Endothelial cell of umbilical vein (primary cell): ENCODE measurements around the gene LPCAT3. TPM values are rescaled to one million over a fixed set of nuclear protein-coding genes. Genes with fewer than 3 reads are reported as not detected.

ENCODE experiments used
- BruUV-seq: library from RNA; stranded (reverse); fragments of 400-500 nt; replicated peaks from 2 replicates; lab custom pipeline; 2021; lab: Mats Ljungman, UMichigan
- CTCF ChIA-PET: fragments of 300-600, 350-600 bp; sonication (Branson Sonifier 250); formaldehyde crosslinking; loops from one replicate; lab custom pipeline; 2021; ENCODE audit warnings: antibody characterized with exemption, inconsistent platforms; lab: Charles Lee
- POLR2A ChIA-PET: fragments of 300-600, 350-600 bp; sonication (Branson Sonifier 250); formaldehyde crosslinking; loops from one replicate; lab custom pipeline; 2021; ENCODE audit warnings: antibody characterized with exemption, inconsistent platforms; lab: Charles Lee
- DNase-seq: peaks from one replicate; pipeline ENCODE4 v3.0.0-alpha.2; 2011; ENCODE audit warnings: low read depth, low spot score
- FAIRE-seq: peaks from 2 replicates; lab custom pipeline; 2011; peaks lifted over from hg19 to GRCh38; lab: Jason Lieb, UNC
- H2AFZ ChIP-seq: 2 replicates; pipeline ENCODE4 v1.6.0; 2012; ENCODE audit warnings: low read depth, low read length, control low read depth, inconsistent platforms
- H3K27ac ChIP-seq: 2 replicates; pipeline ENCODE4 v1.5.1; 2011; ENCODE audit warnings: low read depth, mild to moderate bottlenecking, control low read depth, low read length, moderate library complexity; ENCODE audit not compliant: insufficient read depth
- H3K27me3 ChIP-seq, 2 experiments: 2 replicates each; pipeline versions ENCODE4 v1.6.0 to v1.6.1; 2011; ENCODE audit warnings: low read length in 2 of 2, mixed read lengths in 1 of 2; ENCODE audit not compliant: control insufficient read depth in 2 of 2, insufficient read depth in 2 of 2
- H3K36me3 ChIP-seq, 2 experiments: 2 replicates in 1 of 2; 3 replicates in 1 of 2; pipeline ENCODE4 v1.5.1; 2011; ENCODE audit warnings: low read length in 2 of 2, mild to moderate bottlenecking in 1 of 2, moderate library complexity in 1 of 2; ENCODE audit not compliant: control insufficient read depth in 2 of 2, insufficient read depth in 2 of 2; ENCODE audit errors: extremely low read depth in 1 of 2
- H3K4me1 ChIP-seq: 3 replicates; pipeline ENCODE4 v1.5.1; 2011; ENCODE audit warnings: mild to moderate bottlenecking, low read length; ENCODE audit not compliant: control insufficient read depth, insufficient read depth; ENCODE audit errors: extremely low read depth
- H3K4me2 ChIP-seq: 2 replicates; pipeline ENCODE4 v1.6.1; 2011; ENCODE audit warnings: low read length, control low read depth, mixed read lengths; ENCODE audit not compliant: insufficient read depth
- H3K4me3 ChIP-seq, 3 experiments: fragments of 200-600 bp in 1 of 3; sonication (generic), shearing (Covaris generic) in 1 of 3; replicated peaks in 1 of 3; 2 replicates each; pipeline ENCODE4 v1.5.1; 2011 to 2016; ENCODE audit warnings: control low read depth in 3 of 3, low read length in 3 of 3, mild to moderate bottlenecking in 2 of 3, inconsistent platforms in 1 of 3, low read depth in 1 of 3, moderate library complexity in 1 of 3; ENCODE audit not compliant: insufficient read depth in 1 of 3
- H3K79me2 ChIP-seq: 2 replicates; pipeline ENCODE4 v1.6.0; 2012; ENCODE audit warnings: low read length, inconsistent platforms; ENCODE audit not compliant: control insufficient read depth, insufficient read depth
- H3K9ac ChIP-seq: replicated peaks from 2 replicates; pipeline ENCODE3; 2011; ENCODE audit warnings: low read length, control low read depth; ENCODE audit not compliant: insufficient read depth; ENCODE audit errors: extremely low read depth
- H3K9me1 ChIP-seq: replicated peaks from 3 replicates; pipeline ENCODE4 v1.6.0; 2011; ENCODE audit warnings: mild to moderate bottlenecking, low read length; ENCODE audit not compliant: control insufficient read depth, insufficient read depth; ENCODE audit errors: extremely low read depth
- H3K9me3 ChIP-seq: replicated peaks from 2 replicates; pipeline ENCODE4 v1.5.1; 2012; ENCODE audit warnings: low read length, inconsistent platforms; ENCODE audit not compliant: control insufficient read depth, insufficient read depth
- H4K20me1 ChIP-seq: replicated peaks from 2 replicates; pipeline ENCODE3; 2011; ENCODE audit warnings: mild to moderate bottlenecking, low read length; ENCODE audit not compliant: control insufficient read depth, insufficient read depth; ENCODE audit errors: extremely low read depth
- CTCF ChIP-seq, 2 donors: IDR thresholded peaks; 1 replicate in 1 of 2; 2 replicates in 1 of 2; pipeline ENCODE4 v1.5.1; 2011; ENCODE audit warnings: low read length in 2 of 2, mild to moderate bottlenecking in 2 of 2, moderate library complexity in 2 of 2, control low read depth in 1 of 2, inconsistent platforms in 1 of 2, low read depth in 1 of 2; ENCODE audit not compliant: insufficient read depth in 1 of 2; ENCODE audit errors: extremely low read depth in 1 of 2
- EZH2 ChIP-seq: IDR thresholded peaks from 2 replicates; pipeline ENCODE4 v1.6.1; 2012; ENCODE audit warnings: borderline replicate concordance, low read depth, mild to moderate bottlenecking, moderate library complexity, low read length, inconsistent platforms; ENCODE audit not compliant: severe bottlenecking
- FOS ChIP-seq: IDR thresholded peaks from 2 replicates; pipeline ENCODE4 v1.6.1; 2011; ENCODE audit warnings: mild to moderate bottlenecking, low read length, moderate library complexity, borderline replicate concordance; ENCODE audit not compliant: insufficient read depth
- GATA2 ChIP-seq: IDR thresholded peaks from 2 replicates; pipeline ENCODE4 v1.7.0; 2011; ENCODE audit warnings: low read depth, mild to moderate bottlenecking, moderate library complexity, mixed read lengths, low read length; ENCODE audit not compliant: insufficient read length, insufficient read depth
- JUN ChIP-seq: IDR thresholded peaks from 2 replicates; pipeline ENCODE4 v1.6.1; 2011; ENCODE audit warnings: borderline replicate concordance, low read depth; ENCODE audit not compliant: insufficient read length, insufficient read depth
- MAX ChIP-seq: IDR thresholded peaks from 2 replicates; pipeline ENCODE4 v1.6.1; 2011; ENCODE audit not compliant: insufficient read depth, insufficient read length
- MYC ChIP-seq: IDR thresholded peaks from one replicate; pipeline ENCODE4 v1.6.1; 2011; ENCODE audit warnings: mild to moderate bottlenecking, low read depth, low read length
- POLR2A ChIP-seq: IDR thresholded peaks from 2 replicates; pipeline ENCODE4 v1.6.1; 2012; ENCODE audit warnings: low read depth, mild to moderate bottlenecking, control low read depth, low read length
- POLR2AphosphoS5 ChIP-seq: IDR thresholded peaks from 2 replicates; pipeline ENCODE4 v1.6.1; 2012; ENCODE audit warnings: low read depth, mild to moderate bottlenecking, control low read depth, low read length, moderate library complexity; ENCODE audit not compliant: insufficient read depth
- dilution Hi-C: fragments of 300-500 bp; cut with MboI; formaldehyde crosslinking; loops from one replicate; pipeline ENCODE4 v1.15.0; 2019; ENCODE audit warnings: low sequenced_read_pairs; ENCODE audit not compliant: extremely low pct_ligation_motif_present
- intact Hi-C: fragments of 100-400 bp; cut with micrococcal nuclease; formaldehyde crosslinking; loops from one replicate; pipeline ENCODE4 v1.10.0; 2022
- microRNA counts: library from miRNA; unstranded; fragments of <30 nt; microRNA quantifications from one replicate; lab custom pipeline; 2016
- microRNA-seq: library from miRNA; unstranded; fragments of <30 nt; microRNA quantifications from one replicate; pipeline ENCODE4 v1.2.0, GENCODE V29; 2021; ENCODE audit warnings: borderline number of aligned reads, borderline replicate concordance
- polyA plus RNA-seq, 4 experiments: library from polyadenylated mRNA; depleted of rRNA in 3 of 4; stranded (reverse) in 3 of 4; unstranded in 1 of 4; fragments of >200 nt; gene quantifications; 2 replicates each; pipeline versions ENCODE4 v1.2.1 to v1.2.3, GENCODE V29; 2011 to 2012; ENCODE audit warnings: missing spikeins in 1 of 4
- small RNA-seq: library from RNA; depleted of rRNA; stranded (forward); fragments of <200 nt; gene quantifications from one replicate; pipeline ENCODE3, GENCODE V24; 2012; ENCODE audit warnings: low replicate concordance, low read depth; ENCODE audit not compliant: insufficient read depth, insufficient read length
- total RNA-seq: library from RNA; stranded (reverse); gene quantifications from 2 replicates; pipeline ENCODE4 v1.2.3, GENCODE V29; 2021

LPCAT3 gene
- total and polyA plus RNA-seq, 2 donors (not counting 3 experiments of a cell fraction or from before 2014, with no cell fraction given): 29.5 to 36.0 TPM

- Histone ChIP-seq H3K9ac (peak within 1 kb of the TSS; percentile 75), H4K20me1 (peaks cover 8% of the 10 kb centered on the region), H3K9me1 (no peaks in the 10 kb centered on the region), H3K36me3 (peaks cover 0 to 2% of the 10 kb centered on the region in 2 experiments), H3K4me1 (peaks cover 48% of the 10 kb centered on the region), H3K4me3 (peak within 1 kb of the TSS; percentile 88 to 92 (median 90)), H3K4me2 (peak within 1 kb of the TSS; percentile 87), H3K27me3 (no peaks in the 10 kb centered on the region), H3K9me3 (no peaks in the 10 kb centered on the region), H2AFZ (peak within 1 kb of the TSS; percentile 65), H3K27ac (peak within 1 kb of the TSS; percentile 72), H3K79me2 (peaks cover 53% of the 10 kb centered on the region)
- intact Hi-C loops (no loop called here), dilution Hi-C loops (no loop called here)
- DNase-seq (peak; percentile 83), FAIRE-seq (peak; percentile 63)
- POLR2A ChIA-PET: interaction anchor here (0.6 to 2.3 kb wide), 2 partner anchors 10 to 17 kb away, joined by 3 to 16 read pairs; partner anchors contain the start of genes C12orf57 and RNU7-1
- TF ChIP-seq FOS (no peak), MYC (peak; percentile 36), JUN (no peak), CTCF (IDR thresholded peaks at IDR 0.05; ENCODE audit: extremely low read depth in 1 of 2, insufficient read depth in 1 of 2, low read depth in 1 of 2, low read length in 2 of 2) (no peak), POLR2AphosphoS5 (peak; percentile 61), POLR2A (peak; percentile 55), GATA2 (no peak), EZH2 (no peak), MAX (no peak)
- CTCF ChIA-PET: interaction anchor here (1.3 to 4.3 kb wide), 8 partner anchors 10 to 58 kb away, joined by 3 to 94 read pairs (median 5); partner anchors contain the start of genes C12orf57, RNU7-1 and SPSB2
- BruUV-seq: no TSS peak
Observed at GRCh38 chr12:6927379-6928021, 90.8 kb downstream of the LPCAT3 start, which contains the start of gene ATN1. ATN1 (plus strand) TSS chr12:6927959; CDS start chr12:6934002, 6,043 bp downstream.

MicroRNA genes within 50 kb of the gene (microRNA counts, 767-probe panel; counts per million panel counts)
- microRNA hsa-miR-141-3p (lab: Ali Mortazavi, UCI): 723 counts per million, percentile 96 among the panel's probes with 10 or more counts
- 723 counts per million, percentile 96 among the panel's probes with 10 or more counts for microRNA hsa-miR-200c-3p (lab: Ali Mortazavi, UCI)

Small RNA genes within 50 kb of the gene (microRNA-seq; reads per million reads assigned to microRNA genes)
- gene MIR141 (4.2 reads per million, percentile 6 among the genes with 10 or more reads in this experiment), gene MIR200C (86.8 reads per million, percentile 54 among the genes with 10 or more reads in this experiment)

Small RNA genes within 50 kb of the gene (small RNA-seq; reads per million reads assigned to genes)
- gene AC006512.1 (not detected), gene MIR141 (7.2 reads per million, percentile 51 among the genes with 10 or more reads in this experiment), gene MIR200C (1.1 reads per million), gene RNU7-1 (not detected), gene SCARNA12 (21.7 reads per million, percentile 80 among the genes with 10 or more reads in this experiment)

Other genes starting within 250 kb of the LPCAT3 start
- gene LAG3, start 246.0 kb downstream of the LPCAT3 start, total RNA-seq: 3.8 and 4.1 TPM in 2 replicates
- gene LAG3, start 246.0 kb downstream of the LPCAT3 start, polyA plus RNA-seq: 1.3 and 1.8 TPM in 2 replicates
- gene CD4, start 228.9 kb downstream of the LPCAT3 start, total RNA-seq: not detected in 2 replicates
- not detected in 2 replicates for gene CD4, start 228.9 kb downstream of the LPCAT3 start, polyA plus RNA-seq
- gene GPR162, start 196.7 kb downstream of the LPCAT3 start, total RNA-seq: 8.1 and 13.7 TPM in 2 replicates
- 9.0 and 9.7 TPM in 2 replicates for gene GPR162, start 196.7 kb downstream of the LPCAT3 start, polyA plus RNA-seq
- gene P3H3, start 190.1 kb downstream of the LPCAT3 start, total RNA-seq: 76.5 and 92.6 TPM in 2 replicates
- gene P3H3, start 190.1 kb downstream of the LPCAT3 start, polyA plus RNA-seq: 70.2 and 75.9 TPM in 2 replicates
- 9.4 and 14.6 TPM in 2 replicates for gene GNB3, start 177.6 kb downstream of the LPCAT3 start, total RNA-seq
- 12.0 and 12.6 TPM in 2 replicates for gene GNB3, start 177.6 kb downstream of the LPCAT3 start, polyA plus RNA-seq
- 44.3 and 44.8 TPM in 2 replicates for gene CDCA3, start 167.2 kb downstream of the LPCAT3 start, total RNA-seq
- 53.5 and 67.2 TPM in 2 replicates for gene CDCA3, start 167.2 kb downstream of the LPCAT3 start, polyA plus RNA-seq
- gene USP5, start 166.3 kb downstream of the LPCAT3 start, total RNA-seq: 126 and 135 TPM in 2 replicates
- 68.9 and 69.4 TPM in 2 replicates for gene USP5, start 166.3 kb downstream of the LPCAT3 start, polyA plus RNA-seq
- 643 and 676 TPM in 2 replicates for gene TPI1, start 150.9 kb downstream of the LPCAT3 start, total RNA-seq
- gene TPI1, start 150.9 kb downstream of the LPCAT3 start, polyA plus RNA-seq: 1,816 and 2,057 TPM in 2 replicates
- gene SPSB2, start 145.2 kb downstream of the LPCAT3 start, total RNA-seq: 3.9 and 6.9 TPM in 2 replicates
- gene SPSB2, start 145.2 kb downstream of the LPCAT3 start, polyA plus RNA-seq: 3.8 and 5.6 TPM in 2 replicates
- 2.7 and 3.5 TPM in 2 replicates for gene LRRC23, start 113.7 kb downstream of the LPCAT3 start, total RNA-seq
- 2.8 and 3.1 TPM in 2 replicates for gene LRRC23, start 113.7 kb downstream of the LPCAT3 start, polyA plus RNA-seq
- 13.8 and 18.6 TPM in 2 replicates for gene ENO2, start 103.9 kb downstream of the LPCAT3 start, total RNA-seq
- 9.1 and 11.4 TPM in 2 replicates for gene ENO2, start 103.9 kb downstream of the LPCAT3 start, polyA plus RNA-seq
- 117 and 122 TPM in 2 replicates for gene ATN1, start 90.5 kb downstream of the LPCAT3 start, total RNA-seq
- gene ATN1, start 90.5 kb downstream of the LPCAT3 start, polyA plus RNA-seq: 46.4 and 47.1 TPM in 2 replicates
- not detected in 2 replicates for gene RNU7-1, start 74.7 kb downstream of the LPCAT3 start, total RNA-seq
- gene RNU7-1, start 74.7 kb downstream of the LPCAT3 start, polyA plus RNA-seq: not detected in 2 replicates
- gene C12orf57, start 74.5 kb downstream of the LPCAT3 start, total RNA-seq: 153 and 167 TPM in 2 replicates
- gene C12orf57, start 74.5 kb downstream of the LPCAT3 start, polyA plus RNA-seq: 729 and 802 TPM in 2 replicates
- gene PTPN6, start 67.1 kb downstream of the LPCAT3 start, total RNA-seq: 1.6 and 1.8 TPM in 2 replicates
- gene PTPN6, start 67.1 kb downstream of the LPCAT3 start, polyA plus RNA-seq: 0.25 and 0.38 TPM in 2 replicates
- gene PHB2, start 47.8 kb downstream of the LPCAT3 start, total RNA-seq: 231 and 244 TPM in 2 replicates
- 390 and 409 TPM in 2 replicates for gene PHB2, start 47.8 kb downstream of the LPCAT3 start, polyA plus RNA-seq
- gene EMG1, start 47.6 kb downstream of the LPCAT3 start, total RNA-seq: 54.7 and 56.6 TPM in 2 replicates
- gene EMG1, start 47.6 kb downstream of the LPCAT3 start, polyA plus RNA-seq: 32.7 and 57.7 TPM in 2 replicates
- gene C1S, start 42.2 kb upstream of the LPCAT3 start, total RNA-seq: 0.38 and 0.83 TPM in 2 replicates
- gene C1S, start 42.2 kb upstream of the LPCAT3 start, polyA plus RNA-seq: 0.16 and 0.32 TPM in 2 replicates
- gene C1R, start 74.0 kb upstream of the LPCAT3 start, total RNA-seq: 3.1 and 3.6 TPM in 2 replicates
- gene C1R, start 74.0 kb upstream of the LPCAT3 start, polyA plus RNA-seq: 5.1 and 5.8 TPM in 2 replicates
- gene C1RL, start 90.7 kb upstream of the LPCAT3 start, total RNA-seq: 22.5 and 25.0 TPM in 2 replicates
- gene C1RL, start 90.7 kb upstream of the LPCAT3 start, polyA plus RNA-seq: 20.9 and 26.3 TPM in 2 replicates
- gene RBP5, start 110.4 kb upstream of the LPCAT3 start, total RNA-seq: not detected in 2 replicates
- gene RBP5, start 110.4 kb upstream of the LPCAT3 start, polyA plus RNA-seq: 0.11 and 0.12 TPM in 2 replicates
- gene CLSTN3, start 111.9 kb upstream of the LPCAT3 start, total RNA-seq: 24.2 and 27.8 TPM in 2 replicates
- gene CLSTN3, start 111.9 kb upstream of the LPCAT3 start, polyA plus RNA-seq: 38.9 and 45.9 TPM in 2 replicates
- 24.2 and 32.3 TPM in 2 replicates for gene PEX5, start 171.2 kb upstream of the LPCAT3 start, total RNA-seq
- gene PEX5, start 171.2 kb upstream of the LPCAT3 start, polyA plus RNA-seq: 11.4 and 12.9 TPM in 2 replicates